ENCODE measurements around the gene FOXQ1. TPM values are rescaled to one million over a fixed set of nuclear protein-coding genes. Genes with fewer than 3 reads are reported as not detected.

FOXQ1 gene
- total and polyA plus RNA-seq, 8 donors: 1.4 to 14.8 (median 3.6) TPM

DNA sequence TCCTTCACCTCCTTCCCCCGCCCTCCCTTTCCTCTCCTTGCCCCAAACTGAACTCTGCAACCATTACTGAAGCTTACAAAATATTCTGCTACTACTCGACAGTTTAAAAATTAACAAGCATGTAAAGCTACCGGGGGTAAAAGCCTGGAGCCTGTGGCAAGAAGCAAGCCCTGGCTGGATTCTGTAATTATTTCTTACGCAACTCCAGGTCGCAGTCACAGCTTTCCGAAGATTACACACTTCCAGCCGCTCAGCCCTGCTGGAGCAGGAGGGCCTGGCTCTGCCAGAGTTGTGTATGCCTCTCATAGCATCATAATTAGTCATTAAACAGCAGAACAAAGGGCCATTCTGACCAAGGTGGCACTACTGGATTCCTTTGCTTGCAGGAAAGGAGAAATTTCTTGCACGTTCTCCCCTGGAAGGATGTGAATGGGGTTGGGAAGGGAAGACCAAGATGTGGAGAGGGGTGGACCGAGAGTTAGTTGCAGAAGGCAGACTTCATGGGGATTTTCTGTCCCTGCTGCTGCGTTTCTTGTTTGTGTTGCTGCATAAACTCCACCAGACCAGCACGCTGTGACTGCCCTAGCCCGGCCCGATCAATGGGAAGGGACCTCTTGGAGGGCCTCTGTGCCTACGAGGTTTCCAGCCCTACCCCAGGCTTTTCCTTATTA, 23.6 kb downstream of the FOXQ1 start:
- FAIRE-seq (no peak), ATAC-seq (peak; percentile 90 to 95 (median 94)), DNase-seq (peak; percentile 64 to 89 (median 70))
- intact Hi-C loops (cut with DNase I): loop anchor here in 1 of 3 donors (5.0 kb wide), 1 partner anchor 423 kb away; no protein-coding TSS in a partner anchor
- TF ChIP-seq, protein P1, sequence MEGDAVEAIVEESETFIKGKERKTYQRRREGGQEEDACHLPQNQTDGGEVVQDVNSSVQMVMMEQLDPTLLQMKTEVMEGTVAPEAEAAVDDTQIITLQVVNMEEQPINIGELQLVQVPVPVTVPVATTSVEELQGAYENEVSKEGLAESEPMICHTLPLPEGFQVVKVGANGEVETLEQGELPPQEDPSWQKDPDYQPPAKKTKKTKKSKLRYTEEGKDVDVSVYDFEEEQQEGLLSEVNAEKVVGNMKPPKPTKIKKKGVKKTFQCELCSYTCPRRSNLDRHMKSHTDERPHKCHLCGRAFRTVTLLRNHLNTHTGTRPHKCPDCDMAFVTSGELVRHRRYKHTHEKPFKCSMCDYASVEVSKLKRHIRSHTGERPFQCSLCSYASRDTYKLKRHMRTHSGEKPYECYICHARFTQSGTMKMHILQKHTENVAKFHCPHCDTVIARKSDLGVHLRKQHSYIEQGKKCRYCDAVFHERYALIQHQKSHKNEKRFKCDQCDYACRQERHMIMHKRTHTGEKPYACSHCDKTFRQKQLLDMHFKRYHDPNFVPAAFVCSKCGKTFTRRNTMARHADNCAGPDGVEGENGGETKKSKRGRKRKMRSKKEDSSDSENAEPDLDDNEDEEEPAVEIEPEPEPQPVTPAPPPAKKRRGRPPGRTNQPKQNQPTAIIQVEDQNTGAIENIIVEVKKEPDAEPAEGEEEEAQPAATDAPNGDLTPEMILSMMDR (IDR thresholded peaks at IDR 0.05): no peak
- peak overlapping the region; percentile 35 to 74 (median 54) for H3K27ac ChIP-seq
- no peak overlapping the region for H3K4me3 ChIP-seq
- no peaks in the 10 kb centered on the region for H3K9me3 ChIP-seq
- H3K4me1 ChIP-seq: peaks cover 5 to 16% (median 7%) of the 10 kb centered on the region in 3 donors
- WGBS, 2 donors: 28 to 42% methylated on average over 14 of the region's 14 CpGs
- H3K27me3 ChIP-seq: no peaks in the 10 kb centered on the region
- no peaks in the 10 kb centered on the region for H3K36me3 ChIP-seq

DNA sequence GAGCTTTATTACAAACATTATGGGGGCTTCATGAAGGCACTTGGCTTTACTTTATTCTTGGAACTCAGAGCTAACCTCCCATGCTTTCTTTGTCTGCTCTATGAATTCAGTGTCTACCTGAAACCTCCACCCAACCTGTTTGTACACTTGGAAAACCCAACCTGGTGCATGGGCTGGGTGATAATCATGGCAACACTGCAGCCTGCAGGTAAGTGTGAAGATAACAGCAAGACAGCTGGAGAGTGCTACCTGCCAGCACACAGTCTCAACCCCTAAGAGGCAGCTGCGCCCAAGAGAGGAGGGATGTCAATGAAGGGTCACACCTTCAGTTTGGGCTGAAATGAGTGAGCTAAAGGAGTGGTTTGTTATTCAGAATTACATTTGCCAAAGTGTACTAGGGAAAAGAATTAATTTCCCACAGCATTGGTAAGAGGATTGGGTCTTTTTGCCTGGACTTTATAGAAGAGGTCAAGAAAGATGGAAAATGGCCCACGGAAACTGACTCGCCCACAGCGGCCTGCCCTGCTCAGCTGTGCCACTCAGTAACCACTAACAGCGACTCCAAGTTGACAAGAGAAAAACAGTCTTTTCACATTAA, 24.4 kb downstream of the FOXQ1 start:
- ATAC-seq: peak; percentile 91 to 94 (median 92)
- TF ChIP-seq, protein P1 (IDR thresholded peaks at IDR 0.05): peak in 3 of 4 donors; percentile 14 to 41 (median 24)
- Histone ChIP-seq H3K4me3 (no peak overlapping the region), H3K27me3 (no peaks in the 10 kb centered on the region), H3K36me3 (no peaks in the 10 kb centered on the region), H3K9me3 (no peaks in the 10 kb centered on the region), H3K4me1 (peaks cover 5 to 16% (median 7%) of the 10 kb centered on the region in 3 donors), H3K27ac (peak overlapping the region; percentile 35 to 74 (median 54))
- intact Hi-C loops (cut with DNase I): loop anchor here in 1 of 3 donors (5.0 kb wide), 1 partner anchor 424 kb away; no protein-coding TSS in a partner anchor
- 46 to 60% methylated on average over 5 of the region's 5 CpGs for WGBS, 2 donors
- peak in 4 of 6 donors; percentile 55 to 85 (median 59) for DNase-seq
- no peak for FAIRE-seq

DNA sequence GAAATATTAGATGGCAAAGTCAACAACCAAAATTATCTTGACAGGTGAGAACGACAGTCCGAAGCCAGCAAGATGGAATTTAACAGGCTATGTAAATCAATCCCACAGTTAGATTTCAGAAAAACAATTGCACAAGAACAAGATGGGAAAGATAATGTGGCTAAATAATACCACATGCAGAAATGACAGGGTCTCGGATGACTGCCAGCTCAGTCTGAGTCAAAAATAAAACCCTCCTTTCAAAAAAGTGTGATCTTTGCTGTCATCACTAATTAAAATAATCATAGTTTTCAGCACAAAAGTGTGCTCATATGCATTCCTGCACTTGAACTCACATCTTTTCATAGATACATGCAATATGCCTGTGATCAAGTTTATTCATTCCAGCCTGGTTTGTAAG, 25.9 kb downstream of the FOXQ1 start:
- H3K4me3 ChIP-seq: no peak overlapping the region
- DNase-seq (no peak), ATAC-seq (no peak), FAIRE-seq (no peak)
- no peaks in the 10 kb centered on the region for H3K27me3 ChIP-seq
- no peaks in the 10 kb centered on the region for H3K9me3 ChIP-seq
- TF ChIP-seq, protein P1 (IDR thresholded peaks at IDR 0.05): no peak
- peaks cover 5 to 16% (median 7%) of the 10 kb centered on the region in 3 donors for H3K4me1 ChIP-seq
- no peak overlapping the region for H3K27ac ChIP-seq
- no peaks in the 10 kb centered on the region for H3K36me3 ChIP-seq
- 26 to 33% methylated on average over 3 of the region's 3 CpGs for WGBS, 2 donors
- intact Hi-C loops (cut with DNase I): loop anchor here in 1 of 3 donors (5.0 kb wide), 1 partner anchor 425 kb away; no protein-coding TSS in a partner anchor

DNA sequence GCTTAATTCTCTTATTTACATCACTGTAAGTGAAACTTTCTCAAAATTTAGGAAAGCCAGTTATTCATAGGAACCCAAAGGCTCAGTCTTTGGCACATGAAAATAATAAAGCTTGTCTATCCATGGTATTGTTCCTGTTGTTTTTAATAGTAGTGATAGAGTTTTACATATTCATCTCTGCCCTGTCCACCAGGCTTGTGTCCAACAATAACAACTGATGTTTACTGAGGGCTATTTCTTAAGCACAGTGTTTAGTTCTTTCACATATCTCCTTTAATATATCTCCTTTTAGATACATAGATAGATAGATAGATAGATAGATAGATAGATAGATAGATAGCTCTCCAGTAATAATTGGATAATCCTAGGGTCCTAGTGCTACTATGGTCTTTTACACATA, 34.2 kb downstream of the FOXQ1 start:
- TF ChIP-seq, protein P1 (IDR thresholded peaks at IDR 0.05): no peak
- intact Hi-C loops (cut with DNase I): loop anchor here in 1 of 3 donors (10.0 kb wide), 1 partner anchor 431 kb away; no protein-coding TSS in a partner anchor
- DNase-seq: no peak
- H3K36me3 ChIP-seq: no peaks in the 10 kb centered on the region
- H3K9me3 ChIP-seq: peaks cover 0 to under 1% (median 0%) of the 10 kb centered on the region in 4 donors
- no peak overlapping the region for H3K27ac ChIP-seq
- no peak for FAIRE-seq
- H3K27me3 ChIP-seq: no peaks in the 10 kb centered on the region
- ATAC-seq: no peak
- H3K4me1 ChIP-seq: no peaks in the 10 kb centered on the region
- H3K4me3 ChIP-seq: no peak overlapping the region
